ENCODE measurements around the gene VPS13A.

DNA sequence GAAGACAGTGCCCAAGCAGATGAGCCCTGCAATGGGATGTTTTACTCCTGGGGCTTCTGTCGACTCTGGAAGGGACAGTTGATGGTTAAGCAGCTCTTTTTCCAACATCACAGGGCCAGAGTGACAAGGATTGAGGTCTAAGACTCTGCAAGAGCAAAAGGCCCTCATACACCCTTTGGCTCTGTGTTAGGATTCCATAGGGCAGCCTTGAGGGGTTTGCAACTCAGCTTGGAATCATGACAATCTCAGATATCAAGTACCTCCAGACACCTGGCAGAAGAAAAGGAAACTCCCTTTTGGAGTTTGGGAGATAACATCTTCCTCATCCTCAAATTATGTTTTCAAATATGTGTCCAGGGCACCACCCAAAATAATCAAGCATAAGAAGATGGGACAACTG lies 265.1 kb downstream of the VPS13A start:
- no peak for TF ChIP-seq ZNF514 (tag by site-specific recombination; IDR thresholded peaks at IDR 0.05)
- TF ChIP-seq, protein P1, sequence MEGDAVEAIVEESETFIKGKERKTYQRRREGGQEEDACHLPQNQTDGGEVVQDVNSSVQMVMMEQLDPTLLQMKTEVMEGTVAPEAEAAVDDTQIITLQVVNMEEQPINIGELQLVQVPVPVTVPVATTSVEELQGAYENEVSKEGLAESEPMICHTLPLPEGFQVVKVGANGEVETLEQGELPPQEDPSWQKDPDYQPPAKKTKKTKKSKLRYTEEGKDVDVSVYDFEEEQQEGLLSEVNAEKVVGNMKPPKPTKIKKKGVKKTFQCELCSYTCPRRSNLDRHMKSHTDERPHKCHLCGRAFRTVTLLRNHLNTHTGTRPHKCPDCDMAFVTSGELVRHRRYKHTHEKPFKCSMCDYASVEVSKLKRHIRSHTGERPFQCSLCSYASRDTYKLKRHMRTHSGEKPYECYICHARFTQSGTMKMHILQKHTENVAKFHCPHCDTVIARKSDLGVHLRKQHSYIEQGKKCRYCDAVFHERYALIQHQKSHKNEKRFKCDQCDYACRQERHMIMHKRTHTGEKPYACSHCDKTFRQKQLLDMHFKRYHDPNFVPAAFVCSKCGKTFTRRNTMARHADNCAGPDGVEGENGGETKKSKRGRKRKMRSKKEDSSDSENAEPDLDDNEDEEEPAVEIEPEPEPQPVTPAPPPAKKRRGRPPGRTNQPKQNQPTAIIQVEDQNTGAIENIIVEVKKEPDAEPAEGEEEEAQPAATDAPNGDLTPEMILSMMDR (tag by site-specific recombination; IDR thresholded peaks at IDR 0.05): no peak
- no peak for TF ChIP-seq ZNF600 (tag by site-specific recombination; IDR thresholded peaks at IDR 0.05)
- TF ChIP-seq MEIS1 (CRISPR knock-in tag; IDR thresholded peaks at IDR 0.05; ENCODE audit: borderline replicate concordance): no peak
- TF ChIP-seq OVOL3 (tag by site-specific recombination; IDR thresholded peaks at IDR 0.05): no peak

All from HEK293 (cell line).